BJ (cell line): ENCODE measurements around the gene FHL1. TPM values are rescaled to one million over a fixed set of nuclear protein-coding genes. Genes with fewer than 3 reads are reported as not detected.
"Not testable (repeated sequence)": the region's sequence is repeated elsewhere in the genome, so short reads cannot be mapped to it uniquely, and the experiment has no call there.

Source experiments
- CTCF ChIA-PET: fragments of 350-600 bp; formaldehyde crosslinking; extraction: SDS; loops from one replicate; lab custom pipeline; 2021; ENCODE audit warnings: antibody characterized with exemption, inconsistent platforms; lab: Yijun Ruan, JAX
- POLR2A ChIA-PET: fragments of 300-600 bp; sonication (Branson Sonifier 250); formaldehyde crosslinking; extraction: SDS; loops from one replicate; lab custom pipeline; 2021; ENCODE audit warnings: antibody characterized with exemption; lab: Charles Lee
- DNase-seq: peaks from one replicate; pipeline ENCODE4 v3.0.0-alpha.2; 2011; ENCODE audit warnings: low read depth
- H3K27me3 ChIP-seq: 2 replicates; pipeline ENCODE4 v1.6.0; 2011; ENCODE audit warnings: low read length; ENCODE audit not compliant: control insufficient read depth, insufficient read depth
- H3K36me3 ChIP-seq: 2 replicates; pipeline ENCODE4 v1.5.1; 2011; ENCODE audit warnings: low read length; ENCODE audit not compliant: control insufficient read depth, insufficient read depth
- H3K4me3 ChIP-seq: 2 replicates; pipeline ENCODE4 v1.5.1; 2011; ENCODE audit warnings: low read depth, mild to moderate bottlenecking, control low read depth, low read length
- CTCF ChIP-seq: IDR thresholded peaks from 2 replicates; pipeline ENCODE4 v1.5.1; 2011; ENCODE audit warnings: low read depth, mild to moderate bottlenecking, control low read depth, inconsistent platforms, low read length, moderate library complexity; ENCODE audit not compliant: insufficient read depth
- polyA plus RNA-seq: library from polyadenylated mRNA; depleted of rRNA; stranded (reverse); fragments of >200 nt; gene quantifications from 2 replicates; pipeline ENCODE4 v1.2.3, GENCODE V29; 2011

FHL1 gene
- polyA plus RNA-seq, 1 experiment = 1,251 TPM

GRCh38 chrX:136165406-136165805 is 18.1 kb downstream of the FHL1 start:
- no peak for TF ChIP-seq CTCF
- Histone ChIP-seq H3K36me3 (no peaks in the 10 kb centered on the region), H3K27me3 (no peaks in the 10 kb centered on the region), H3K4me3 (no peak overlapping the region)
- DNase-seq = no peak
- ChIA-PET POLR2A (no interaction called here), CTCF (interaction anchor here (1.0 to 3.0 kb wide), 8 partner anchors 43 to 139 kb away, joined by 4 to 34 read pairs (median 6); no protein-coding TSS in a partner anchor)

GRCh38 chrX:136166221-136166855 is 19.0 kb downstream of the FHL1 start:
- TF ChIP-seq CTCF = peak; percentile 52
- ChIA-PET CTCF (interaction anchor here (0.5 to 3.0 kb wide), 14 partner anchors 10 to 415 kb away, joined by 3 to 34 read pairs (median 5); no protein-coding TSS in a partner anchor), POLR2A (no interaction called here)
- Histone ChIP-seq H3K36me3 (no peaks in the 10 kb centered on the region), H3K4me3 (no peak overlapping the region), H3K27me3 (no peaks in the 10 kb centered on the region)
- no peak for DNase-seq

GRCh38 chrX:136167989-136168388 is 20.7 kb downstream of the FHL1 start:
- H3K36me3 ChIP-seq, H3K4me3 ChIP-seq, H3K27me3 ChIP-seq, DNase-seq: not testable (repeated sequence)
- POLR2A ChIA-PET = interaction anchor here (0.6 kb wide), 1 partner anchor 713 kb away, joined by 3 read pairs; the partner anchor contains the start of gene RBMX
- CTCF ChIA-PET = interaction anchor here (3.0 kb wide), 1 partner anchor 139 kb away, joined by 34 read pairs; no protein-coding TSS in a partner anchor

GRCh38 chrX:136168929-136169735 is 21.8 kb downstream of the FHL1 start:
- H3K4me3 ChIP-seq = no peak overlapping the region
- ChIA-PET POLR2A (interaction anchor here (0.5 to 1.3 kb wide), 3 partner anchors 27 to 44 kb away, joined by 3 to 9 read pairs (median 6); no protein-coding TSS in a partner anchor), CTCF (interaction anchor here (1.0 to 2.6 kb wide), 5 partner anchors 27 to 526 kb away, joined by 3 to 17 read pairs (median 7); no protein-coding TSS in a partner anchor)
- H3K36me3 ChIP-seq = no peaks in the 10 kb centered on the region
- no peaks in the 10 kb centered on the region for H3K27me3 ChIP-seq
- TF ChIP-seq CTCF = no peak
- peak; percentile 91 for DNase-seq

- Histone ChIP-seq H3K27me3 (no peaks in the 10 kb centered on the region), H3K4me3 (peak overlapping the region; percentile 23), H3K36me3 (no peaks in the 10 kb centered on the region)
- ChIA-PET CTCF (interaction anchor here (0.6 to 2.6 kb wide), 11 partner anchors 11 to 525 kb away, joined by 3 to 17 read pairs (median 6); no protein-coding TSS in a partner anchor), POLR2A (interaction anchor here (0.6 to 1.3 kb wide), 3 partner anchors 26 to 44 kb away, joined by 3 to 6 read pairs (median 5); no protein-coding TSS in a partner anchor)
- TF ChIP-seq CTCF = peak; percentile 49
- no peak for DNase-seq
These were observed 22.9 kb downstream of the FHL1 start for GRCh38 chrX:136170139-136170800.
